Fibroblast of mammary gland (primary cell): Measurements from ENCODE around the gene MSH5.
A peak's percentile ranks its signal among the peaks of the same experiment; 100 is the strongest.

Source experiments
- DNase-seq: peaks from one replicate; pipeline ENCODE4 v3.0.0-alpha.2; 2010; ENCODE audit warnings: low read depth
- H3K4me3 ChIP-seq: 2 replicates; pipeline ENCODE4 v1.5.1; 2011; ENCODE audit warnings: low read depth, mild to moderate bottlenecking, low read length, moderate library complexity; ENCODE audit not compliant: control insufficient read depth
- TF ChIP-seq, protein P1 (sequence below): conservative IDR thresholded peaks from 2 replicates; pipeline ENCODE4 v1.5.1; 2011; ENCODE audit warnings: low read depth, low read length, inconsistent platforms; ENCODE audit not compliant: control insufficient read depth, insufficient read depth

MSH5 gene

DNA sequence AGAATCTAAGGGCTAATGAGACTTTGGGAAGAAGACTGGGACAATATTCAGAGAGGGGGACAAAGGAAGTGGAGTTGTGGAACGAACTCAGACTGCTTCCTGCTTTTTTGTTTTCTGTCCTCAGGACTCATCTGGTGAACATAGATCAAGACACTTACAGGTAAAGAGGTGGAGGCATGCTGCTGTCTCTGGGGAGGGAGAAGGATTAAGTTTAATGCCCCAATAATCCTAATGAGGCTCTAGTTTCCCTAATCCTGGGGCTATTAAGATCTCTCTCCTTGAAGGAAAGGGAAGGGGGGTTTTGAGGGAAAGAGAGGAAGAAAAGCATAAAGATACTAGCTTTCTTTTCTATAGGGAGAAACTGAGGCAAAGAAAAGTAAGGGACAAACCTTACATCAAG lies 4.6 kb downstream of the MSH5 start:
- TF ChIP-seq, protein P1, sequence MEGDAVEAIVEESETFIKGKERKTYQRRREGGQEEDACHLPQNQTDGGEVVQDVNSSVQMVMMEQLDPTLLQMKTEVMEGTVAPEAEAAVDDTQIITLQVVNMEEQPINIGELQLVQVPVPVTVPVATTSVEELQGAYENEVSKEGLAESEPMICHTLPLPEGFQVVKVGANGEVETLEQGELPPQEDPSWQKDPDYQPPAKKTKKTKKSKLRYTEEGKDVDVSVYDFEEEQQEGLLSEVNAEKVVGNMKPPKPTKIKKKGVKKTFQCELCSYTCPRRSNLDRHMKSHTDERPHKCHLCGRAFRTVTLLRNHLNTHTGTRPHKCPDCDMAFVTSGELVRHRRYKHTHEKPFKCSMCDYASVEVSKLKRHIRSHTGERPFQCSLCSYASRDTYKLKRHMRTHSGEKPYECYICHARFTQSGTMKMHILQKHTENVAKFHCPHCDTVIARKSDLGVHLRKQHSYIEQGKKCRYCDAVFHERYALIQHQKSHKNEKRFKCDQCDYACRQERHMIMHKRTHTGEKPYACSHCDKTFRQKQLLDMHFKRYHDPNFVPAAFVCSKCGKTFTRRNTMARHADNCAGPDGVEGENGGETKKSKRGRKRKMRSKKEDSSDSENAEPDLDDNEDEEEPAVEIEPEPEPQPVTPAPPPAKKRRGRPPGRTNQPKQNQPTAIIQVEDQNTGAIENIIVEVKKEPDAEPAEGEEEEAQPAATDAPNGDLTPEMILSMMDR: no peak
- H3K4me3 ChIP-seq: no peak overlapping the region
- no peak for DNase-seq

DNA sequence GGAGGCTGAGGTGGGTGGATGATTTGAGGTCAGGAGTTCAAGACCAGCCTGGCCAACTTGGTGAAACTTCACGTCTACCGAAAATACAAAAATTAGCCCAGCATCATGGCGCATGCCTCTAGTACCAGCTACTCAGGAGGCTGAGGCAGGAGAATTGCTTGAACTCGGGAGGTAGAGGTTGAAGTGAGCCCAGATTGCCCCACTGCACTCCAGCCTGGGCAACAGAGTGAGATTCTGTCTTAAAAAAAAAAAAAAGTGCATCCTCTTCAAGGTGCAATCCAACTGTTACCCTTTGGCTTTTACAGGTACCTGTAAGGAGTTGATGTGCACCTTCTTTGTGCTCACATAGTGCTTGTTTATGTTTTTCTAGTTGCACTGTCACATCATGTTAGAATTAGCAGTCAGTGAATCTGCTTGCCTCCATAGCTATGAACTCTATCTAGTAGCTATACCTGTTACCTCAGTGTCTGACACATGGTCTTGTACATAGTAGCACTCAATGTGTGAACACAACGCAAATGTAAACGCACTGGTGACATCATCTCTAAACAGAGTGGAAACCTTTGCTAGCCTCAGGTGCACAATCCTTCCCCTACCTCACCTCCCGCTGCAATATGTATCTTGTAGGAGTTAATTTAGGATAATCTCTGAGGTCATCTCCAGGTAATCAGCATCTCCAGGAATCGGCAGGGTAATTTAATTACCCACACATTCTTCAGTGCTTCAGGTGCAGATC lies 9.7 kb downstream of the MSH5 start:
- TF ChIP-seq, protein P1: no peak
- H3K4me3 ChIP-seq: no peak overlapping the region
- DNase-seq: no peak

DNA sequence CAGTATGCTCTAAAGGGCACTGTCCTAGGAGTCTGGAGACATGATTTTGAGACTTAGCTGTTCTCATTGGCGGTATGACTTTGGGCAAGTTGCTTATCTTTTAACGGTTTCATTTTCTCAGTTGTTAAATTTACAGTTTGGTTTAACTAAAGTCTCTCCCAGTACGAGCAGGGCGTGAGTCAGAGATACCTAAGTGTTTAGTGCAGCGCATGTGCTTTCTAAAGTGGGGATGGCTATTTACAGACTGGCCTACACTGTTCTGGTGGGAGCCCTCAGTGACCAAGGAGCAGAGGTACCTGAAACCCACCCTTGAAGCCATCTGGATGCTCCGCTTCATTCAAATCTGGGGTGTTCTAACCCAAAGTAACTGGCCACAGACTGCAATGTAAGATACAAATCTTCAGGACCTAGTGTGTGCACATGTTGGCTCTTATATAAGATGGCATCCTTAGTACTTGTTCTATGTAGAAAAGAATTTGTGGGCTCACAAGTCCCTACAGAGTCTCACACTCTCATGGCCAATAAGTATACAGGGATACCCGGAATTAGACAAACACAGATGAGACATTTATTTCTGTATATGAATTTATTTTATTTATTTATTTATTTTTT lies 10.7 kb downstream of the MSH5 start:
- no peak for DNase-seq
- TF ChIP-seq, protein P1: no peak
- H3K4me3 ChIP-seq: no peak overlapping the region

DNA sequence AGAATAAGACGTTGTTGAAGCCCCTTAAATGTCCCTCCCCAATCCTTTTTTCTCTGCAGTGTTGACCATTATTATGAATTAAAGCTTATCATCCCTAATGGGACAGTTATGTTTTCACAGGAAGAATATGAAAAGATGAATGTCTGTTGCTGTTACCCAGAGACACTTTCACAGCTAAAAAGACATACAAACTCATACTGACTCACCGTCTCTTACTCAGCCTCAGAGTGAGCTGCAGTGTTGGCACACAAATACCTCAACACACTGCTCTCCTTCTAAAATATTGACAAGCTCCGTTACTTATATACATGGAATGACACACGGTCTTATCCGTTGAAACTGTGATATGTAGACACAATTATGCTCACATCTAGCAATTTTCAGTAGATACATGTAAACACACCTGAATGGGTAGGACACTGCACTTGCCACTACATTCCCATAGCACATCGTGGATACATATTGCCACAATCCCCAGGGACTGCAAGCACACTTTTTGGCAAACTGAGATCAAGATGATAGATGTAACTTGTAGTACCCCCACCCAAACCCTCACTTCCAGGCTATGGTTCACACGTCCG lies 13.0 kb downstream of the MSH5 start:
- H3K4me3 ChIP-seq: no peak overlapping the region
- TF ChIP-seq, protein P1: no peak
- DNase-seq: peak; percentile 91

DNA sequence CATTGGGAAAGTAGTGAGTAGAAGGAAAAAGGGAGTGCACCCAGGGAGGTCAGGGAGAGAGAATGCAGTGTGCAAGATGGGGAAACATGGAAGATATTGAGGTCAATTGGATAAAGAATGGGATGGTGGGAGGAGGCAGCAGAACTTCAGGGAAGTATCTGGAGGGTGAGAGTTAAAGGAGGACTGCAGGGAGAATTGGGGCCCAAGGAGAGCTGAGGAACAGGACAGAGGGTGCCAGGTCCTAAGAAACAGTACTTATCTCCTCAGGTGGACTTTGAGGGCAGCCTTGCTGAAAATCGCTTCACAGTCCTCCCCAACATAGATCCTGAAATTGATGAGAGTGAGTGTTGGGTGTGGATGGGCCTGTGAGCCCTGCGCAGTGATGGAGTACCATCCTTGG lies 18.5 kb downstream of the MSH5 start:
- TF ChIP-seq, protein P1: no peak
- no peak overlapping the region for H3K4me3 ChIP-seq
- no peak for DNase-seq

DNA sequence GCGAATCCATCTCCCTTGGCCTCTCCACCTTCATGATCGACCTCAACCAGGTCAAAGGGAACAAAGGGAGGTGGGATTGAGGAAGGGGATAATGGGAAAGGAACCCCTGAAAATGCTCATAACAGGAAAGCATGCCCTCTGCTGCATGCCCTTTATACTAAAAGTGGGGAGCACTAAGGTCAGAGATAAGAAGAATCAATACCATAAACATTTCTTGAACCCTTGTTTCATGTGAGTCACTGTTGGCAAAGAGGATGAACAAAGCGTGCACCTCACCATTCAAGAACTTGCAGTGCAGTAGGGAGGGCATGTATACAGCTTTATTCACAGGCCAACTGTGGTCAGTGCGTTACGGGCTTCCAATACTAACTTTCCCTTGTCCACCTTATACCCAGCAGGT lies 21.0 kb downstream of the MSH5 start:
- TF ChIP-seq, protein P1: no peak
- H3K4me3 ChIP-seq: no peak overlapping the region
- no peak for DNase-seq
